Measurements from ENCODE around the gene NACC1. TPM values are rescaled to one million over a fixed set of nuclear protein-coding genes. Genes with fewer than 3 reads are reported as not detected.

NACC1 gene
- total RNA-seq, 1 donor from 2014 or later, result 22.6 TPM

GRCh38 chr19:13072188-13072908, 45.7 kb upstream of the NACC1 start:
- no peaks in the 10 kb centered on the region for H3K9me3 ChIP-seq
- H3K4me1 ChIP-seq, result peaks cover 89% of the 10 kb centered on the region
- intact Hi-C loops (cut with DNase I), result no loop called here
- H3K4me3 ChIP-seq, result no peak overlapping the region
- H3K36me3 ChIP-seq, result peaks cover 0 to 27% of the 10 kb centered on the region in 2 donors
- H3K27ac ChIP-seq, result peak overlapping the region; percentile 96
- no peak for TF ChIP-seq POLR2AphosphoS5 (IDR thresholded peaks at IDR 0.05; ENCODE audit: insufficient read depth in 1 of 2, low read depth in 1 of 2)
- no peak for TF ChIP-seq CTCF (IDR thresholded peaks at IDR 0.05)
- TF ChIP-seq POLR2A (IDR thresholded peaks at IDR 0.05), result no peak
- no peaks in the 10 kb centered on the region for H3K27me3 ChIP-seq
- no peak for DNase-seq (ENCODE audit: extremely low spot score in 2 of 2)

GRCh38 chr19:13073263-13073662, 44.8 kb upstream of the NACC1 start:
- intact Hi-C loops (cut with DNase I), result no loop called here

GRCh38 chr19:13074378-13074777, 43.7 kb upstream of the NACC1 start:
- H3K36me3 ChIP-seq, result peaks cover 0 to 27% of the 10 kb centered on the region in 2 donors

More at GRCh38 chr19:13073263-13073662, 44.8 kb upstream of the NACC1 start:
- Histone ChIP-seq H3K4me3 (no peak overlapping the region), H3K9me3 (no peaks in the 10 kb centered on the region), H3K27ac (peak overlapping the region; percentile 96), H3K4me1 (peaks cover 89% of the 10 kb centered on the region), H3K36me3 (peaks cover 0 to 27% of the 10 kb centered on the region in 2 donors), H3K27me3 (no peaks in the 10 kb centered on the region)
- no peak for TF ChIP-seq POLR2A (IDR thresholded peaks at IDR 0.05)
- no peak for TF ChIP-seq CTCF (IDR thresholded peaks at IDR 0.05)
- TF ChIP-seq POLR2AphosphoS5 (IDR thresholded peaks at IDR 0.05; ENCODE audit: insufficient read depth in 1 of 2, low read depth in 1 of 2), result no peak
- no peak for DNase-seq (ENCODE audit: extremely low spot score in 2 of 2)

GRCh38 chr19:13076320-13076719, 41.7 kb upstream of the NACC1 start:
- Histone ChIP-seq H3K27me3 (no peaks in the 10 kb centered on the region), H3K4me3 (no peak overlapping the region), H3K36me3 (peaks cover 0 to 33% of the 10 kb centered on the region in 2 donors), H3K4me1 (peaks cover 84% of the 10 kb centered on the region), H3K27ac (peak overlapping the region; percentile 77), H3K9me3 (no peaks in the 10 kb centered on the region)
- no peak for TF ChIP-seq POLR2A (IDR thresholded peaks at IDR 0.05)
- TF ChIP-seq POLR2AphosphoS5 (IDR thresholded peaks at IDR 0.05; ENCODE audit: insufficient read depth in 1 of 2, low read depth in 1 of 2), result peak in 1 of 2 donors; percentile 44
- intact Hi-C loops (cut with DNase I), result no loop called here
- DNase-seq (ENCODE audit: extremely low spot score in 2 of 2), result no peak

More at GRCh38 chr19:13074378-13074777, 43.7 kb upstream of the NACC1 start:
- Histone ChIP-seq H3K4me3 (no peak overlapping the region), H3K27me3 (no peaks in the 10 kb centered on the region), H3K9me3 (no peaks in the 10 kb centered on the region), H3K27ac (peak overlapping the region; percentile 96), H3K4me1 (peaks cover 89% of the 10 kb centered on the region)
- intact Hi-C loops (cut with DNase I), result no loop called here
- DNase-seq (ENCODE audit: extremely low spot score in 2 of 2), result no peak
- TF ChIP-seq POLR2A (IDR thresholded peaks at IDR 0.05) (no peak), POLR2AphosphoS5 (IDR thresholded peaks at IDR 0.05; ENCODE audit: insufficient read depth in 1 of 2, low read depth in 1 of 2) (no peak), CTCF (IDR thresholded peaks at IDR 0.05) (no peak)

GRCh38 chr19:13076787-13077186, 41.3 kb upstream of the NACC1 start:
- H3K9me3 ChIP-seq, result no peaks in the 10 kb centered on the region
- no peaks in the 10 kb centered on the region for H3K27me3 ChIP-seq
- no peak for DNase-seq (ENCODE audit: extremely low spot score in 2 of 2)
- intact Hi-C loops (cut with DNase I), result no loop called here
- no peak overlapping the region for H3K4me3 ChIP-seq
- H3K4me1 ChIP-seq, result peaks cover 84% of the 10 kb centered on the region
- H3K36me3 ChIP-seq, result peaks cover 0 to 38% of the 10 kb centered on the region in 2 donors
- H3K27ac ChIP-seq, result peak overlapping the region; percentile 77
- peak in 1 of 2 donors; percentile 42 for TF ChIP-seq POLR2AphosphoS5 (IDR thresholded peaks at IDR 0.05; ENCODE audit: insufficient read depth in 1 of 2, low read depth in 1 of 2)
- no peak for TF ChIP-seq CTCF (IDR thresholded peaks at IDR 0.05)

All from vagina (tissue), 2 donors.